Fibroblast of skin of right quadriceps (primary cell): ENCODE results near the gene FGD4.
A peak's percentile ranks its signal among the peaks of the same experiment; 100 is the strongest.

Experiments used
- DNase-seq: peaks from one replicate; pipeline ENCODE4 v3.0.0-alpha.2; 2013

The FGD4 gene

DNA sequence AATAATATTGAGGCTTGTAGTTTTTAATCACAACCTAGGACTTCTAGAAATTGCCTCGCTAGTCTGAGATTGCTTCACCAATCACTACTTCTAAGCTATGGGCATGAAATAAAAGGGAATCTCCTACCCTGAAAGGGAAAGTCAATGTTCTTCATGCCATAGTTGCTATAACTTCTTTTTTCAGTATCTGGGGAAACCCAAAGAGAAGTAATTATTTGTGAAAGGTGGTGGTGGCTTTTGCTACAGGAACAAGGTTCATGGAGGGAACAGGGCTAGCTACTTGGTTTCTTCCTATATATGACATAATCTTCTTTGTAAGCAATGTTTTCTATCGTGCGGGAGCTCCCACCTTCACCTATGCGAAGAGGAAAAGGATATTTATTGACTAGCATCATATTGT, 218.2 kb downstream of the FGD4 start:
- DNase-seq: no peak

DNA sequence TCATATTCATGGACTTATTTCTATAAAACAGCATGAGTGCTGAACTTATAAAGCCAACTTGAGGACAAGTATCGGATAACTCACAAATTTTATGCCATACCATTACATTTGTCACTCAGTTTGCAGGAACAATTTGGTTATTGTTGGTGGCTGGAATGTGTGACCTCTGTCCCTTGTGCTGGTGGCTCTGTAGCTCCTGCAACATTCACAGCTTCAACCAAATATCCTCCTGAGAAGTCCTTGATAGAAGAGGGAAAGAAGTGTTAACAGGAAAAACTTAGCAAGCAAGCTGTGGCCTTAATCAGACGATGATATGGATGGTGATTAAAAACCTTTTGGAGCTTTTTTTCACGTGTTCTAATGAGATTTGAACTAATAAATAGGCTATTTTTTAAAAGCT, 218.8 kb downstream of the FGD4 start:
- no peak for DNase-seq

DNA sequence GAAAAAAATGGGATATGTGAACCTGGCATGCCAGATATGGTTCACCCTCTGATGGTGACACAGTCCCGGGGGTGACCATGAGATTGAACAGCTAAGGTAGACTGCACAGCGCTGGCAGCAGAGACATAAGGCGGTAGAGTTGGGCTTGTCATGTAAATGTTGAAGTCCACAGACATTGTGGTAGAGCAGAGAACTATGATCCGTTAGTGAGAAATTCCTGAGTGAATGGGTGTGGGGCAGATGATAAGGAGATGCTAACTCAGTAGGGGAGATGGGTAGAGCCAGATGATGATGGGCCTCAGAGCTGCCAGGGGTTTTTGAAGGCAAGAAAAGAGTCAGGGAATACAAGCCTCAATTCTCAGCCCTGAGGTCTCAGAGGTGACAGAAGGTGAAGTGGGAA, 228.6 kb downstream of the FGD4 start:
- no peak for DNase-seq

DNA sequence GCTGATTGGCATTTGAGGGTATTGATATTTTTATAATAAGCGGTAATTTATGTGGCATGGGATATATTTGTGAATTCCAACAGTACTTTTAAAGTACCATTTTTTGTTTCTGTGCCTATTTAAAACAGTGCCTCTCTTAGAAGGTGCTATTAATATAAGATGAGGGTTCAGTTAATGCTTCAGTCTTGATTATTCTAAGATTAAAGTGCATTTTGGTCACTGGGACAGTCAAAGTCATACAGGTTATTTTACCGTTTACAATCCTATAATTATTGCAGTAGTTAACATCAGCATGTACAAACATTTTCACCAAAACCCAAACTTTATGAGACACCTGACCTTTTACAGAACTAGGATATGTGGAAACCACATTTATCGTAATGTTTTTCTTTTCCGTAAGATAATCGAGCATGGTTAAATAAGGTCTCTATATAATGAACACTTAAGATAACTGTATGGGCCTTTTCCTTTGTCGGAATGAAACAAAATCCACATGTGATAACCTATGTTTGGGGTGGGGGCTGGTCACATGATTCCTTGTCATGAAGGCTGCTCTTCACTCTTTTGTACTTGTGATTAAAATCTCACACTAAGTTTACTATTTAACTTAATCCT, 242.0 kb downstream of the FGD4 start:
- no peak for DNase-seq

GRCh38 chr12:32644431-32644830, 245.1 kb downstream of the FGD4 start:
- no peak for DNase-seq

DNA sequence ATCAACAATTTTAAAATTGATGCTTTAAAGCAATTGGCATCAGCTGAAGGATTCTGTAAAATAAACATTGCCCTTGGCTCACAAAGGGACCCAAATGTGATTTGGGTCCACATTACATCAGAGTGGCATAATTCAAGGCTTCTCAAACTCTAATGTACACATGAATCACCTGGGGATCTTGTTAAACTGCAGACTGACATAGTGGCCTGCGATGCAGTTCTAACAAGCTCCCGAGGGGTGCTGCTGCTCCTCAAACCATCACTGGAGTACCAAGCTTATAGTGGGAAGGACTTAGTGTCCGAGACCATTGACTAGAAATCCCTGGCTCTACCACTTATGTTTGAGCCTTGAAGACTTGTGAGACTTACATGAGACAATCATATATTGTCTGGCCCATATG, 247.9 kb downstream of the FGD4 start:
- no peak for DNase-seq

DNA sequence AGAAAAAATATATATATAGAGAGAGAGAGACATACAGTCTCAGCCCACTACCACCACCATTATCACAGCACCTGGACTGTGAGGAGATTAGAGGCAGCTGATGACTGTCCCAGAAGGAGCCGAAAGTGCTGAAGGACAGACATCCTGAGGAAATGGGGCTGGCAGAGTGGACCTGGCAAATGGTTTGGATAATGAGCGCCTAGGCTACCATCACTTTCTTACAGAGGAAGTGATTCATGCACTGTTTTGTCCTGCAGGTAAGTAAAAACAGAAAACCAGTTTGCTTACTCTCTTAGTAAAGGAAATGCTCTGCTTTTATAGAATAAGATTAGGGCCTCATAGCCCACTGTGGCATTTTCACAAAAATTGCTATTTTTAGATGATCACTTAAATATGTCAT, 251.2 kb downstream of the FGD4 start:
- DNase-seq: no peak

GRCh38 chr12:32651151-32651955, 252.0 kb downstream of the FGD4 start:
- DNase-seq: no peak

DNA sequence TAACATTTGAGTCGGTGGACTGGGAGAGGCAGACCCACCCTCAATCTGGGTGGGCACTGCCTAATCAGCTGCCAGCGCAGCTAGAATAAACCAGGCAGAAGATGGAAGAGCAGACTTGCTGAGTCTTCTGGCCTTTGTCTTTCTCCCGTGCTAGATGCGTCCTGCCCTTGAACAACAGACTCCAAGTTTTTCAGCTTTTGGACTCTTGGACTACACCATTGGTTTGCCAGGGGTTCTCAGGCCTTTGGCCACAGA, 252.5 kb downstream of the FGD4 start:
- DNase-seq: no peak

GRCh38 chr12:32659908-32660440, 260.6 kb downstream of the FGD4 start:
- no peak for DNase-seq

- DNase-seq: no peak
Observed at GRCh38 chr12:32661706-32662105, 262.3 kb downstream of the FGD4 start.

DNA sequence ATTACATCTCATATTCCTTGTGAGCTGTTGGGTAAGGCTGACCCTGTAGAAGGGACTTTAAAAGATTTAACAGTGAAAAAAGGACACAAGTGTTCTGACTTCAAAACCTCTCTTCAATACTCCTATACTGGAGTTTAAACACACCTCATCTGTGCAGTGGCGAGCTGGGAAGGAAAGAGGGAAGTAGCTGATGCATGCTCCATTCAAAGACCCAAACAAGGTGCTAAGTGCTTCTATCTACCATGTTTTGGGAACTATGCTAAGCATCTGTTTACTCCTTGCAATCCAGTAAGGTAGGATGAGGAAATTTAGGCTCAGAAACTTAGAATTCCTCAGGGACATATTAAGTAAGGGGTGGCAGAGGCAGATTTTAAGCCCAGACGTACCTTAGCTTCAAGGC, 263.3 kb downstream of the FGD4 start:
- DNase-seq: no peak

- DNase-seq: no peak
Observed at GRCh38 chr12:32666018-32666417, 266.7 kb downstream of the FGD4 start.

GRCh38 chr12:32669584-32669983, 270.2 kb downstream of the FGD4 start:
- no peak for DNase-seq

DNA sequence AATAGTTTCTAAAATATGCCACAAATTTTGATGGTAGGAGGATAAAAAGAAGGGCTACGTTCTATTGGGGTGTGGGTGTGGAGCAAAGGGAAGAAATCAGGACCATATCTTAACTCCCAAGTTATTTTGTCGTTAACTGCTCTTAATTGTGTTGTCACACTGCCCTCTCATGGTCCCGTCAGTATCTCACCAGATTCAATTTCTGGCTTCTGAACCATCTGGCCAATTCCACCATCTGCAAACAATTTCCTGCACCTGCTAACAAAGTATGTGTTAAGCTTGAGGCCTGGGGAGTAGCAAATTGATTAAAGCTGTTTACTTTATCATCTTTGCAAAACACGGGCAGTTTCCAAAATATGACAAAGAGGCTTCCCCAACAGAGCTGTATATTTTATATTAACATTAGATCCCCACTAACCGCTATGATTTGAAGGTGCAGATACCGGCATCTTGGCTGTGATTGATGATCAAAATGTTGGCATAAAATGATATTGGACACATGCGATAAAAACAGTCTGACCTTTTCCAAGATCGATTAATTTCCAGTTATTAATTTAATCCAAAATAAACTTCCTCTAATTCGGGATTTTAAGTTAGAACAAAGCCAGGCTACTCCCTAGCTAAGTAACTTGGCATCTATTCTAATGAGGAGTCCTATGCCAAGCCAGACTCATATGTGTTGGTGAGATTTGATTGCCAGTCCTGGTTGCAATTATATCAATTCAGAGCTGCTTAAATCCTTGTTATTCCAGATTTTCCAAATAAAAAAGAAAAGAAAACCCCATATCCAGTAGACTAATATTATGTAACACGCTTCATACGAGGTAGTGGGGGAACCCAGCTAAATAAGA, 272.8 kb downstream of the FGD4 start:
- DNase-seq: peak; percentile 83

DNA sequence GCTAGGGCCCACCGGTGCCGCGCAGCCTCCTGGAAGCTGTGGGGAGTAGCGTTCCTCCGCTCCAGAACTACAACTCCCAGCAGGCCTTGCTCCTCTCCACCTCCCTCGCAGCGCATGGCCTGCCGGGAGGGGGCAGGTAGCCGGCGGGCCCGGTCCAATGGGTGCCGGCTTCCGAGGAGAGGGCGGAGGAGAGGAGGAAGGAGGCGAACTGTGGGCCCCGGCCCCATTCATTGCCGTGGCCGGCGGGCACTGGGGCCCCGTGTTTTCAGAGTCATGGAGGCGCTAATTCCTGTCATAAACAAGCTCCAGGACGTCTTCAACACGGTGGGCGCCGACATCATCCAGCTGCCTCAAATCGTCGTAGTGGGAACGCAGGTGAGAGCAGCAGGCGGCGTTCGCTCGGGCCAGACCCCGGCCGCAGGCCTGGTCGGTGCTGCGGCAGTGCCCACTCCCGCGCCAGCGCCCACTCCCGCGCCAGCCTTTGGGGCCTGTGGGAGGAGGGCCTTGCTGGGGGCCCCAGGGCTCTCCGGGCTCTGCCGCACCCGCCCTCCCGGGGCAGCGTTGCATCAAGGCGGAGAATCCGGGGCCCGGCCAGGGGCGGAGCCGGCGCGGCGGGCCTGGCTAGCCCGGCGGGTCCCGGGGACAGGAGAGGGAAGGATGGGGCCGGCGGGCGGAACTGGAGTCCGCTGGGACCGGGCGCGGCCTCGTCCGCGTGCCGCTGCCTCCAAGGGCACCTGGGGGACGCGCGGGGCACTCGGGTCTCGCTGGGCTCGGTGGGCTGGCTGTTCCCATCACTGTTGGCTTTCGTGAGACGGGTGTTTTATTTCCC, 279.9 kb downstream of the FGD4 start, which contains the start of gene DNM1L:
Gene DNM1L (plus strand): TSS at position 211 of the 829 bp plus-strand sequence. CDS start 63 bp downstream, at position 274.
- DNase-seq: peak; percentile 96

- no peak for DNase-seq
Observed at GRCh38 chr12:32679920-32680237, 280.5 kb downstream of the FGD4 start.

GRCh38 chr12:32680787-32681186, 281.4 kb downstream of the FGD4 start:
- no peak for DNase-seq

- DNase-seq: no peak
Observed at GRCh38 chr12:32681272-32681671, 281.9 kb downstream of the FGD4 start.

- no peak for DNase-seq
Observed at GRCh38 chr12:32686340-32686739, 287.0 kb downstream of the FGD4 start.

DNA sequence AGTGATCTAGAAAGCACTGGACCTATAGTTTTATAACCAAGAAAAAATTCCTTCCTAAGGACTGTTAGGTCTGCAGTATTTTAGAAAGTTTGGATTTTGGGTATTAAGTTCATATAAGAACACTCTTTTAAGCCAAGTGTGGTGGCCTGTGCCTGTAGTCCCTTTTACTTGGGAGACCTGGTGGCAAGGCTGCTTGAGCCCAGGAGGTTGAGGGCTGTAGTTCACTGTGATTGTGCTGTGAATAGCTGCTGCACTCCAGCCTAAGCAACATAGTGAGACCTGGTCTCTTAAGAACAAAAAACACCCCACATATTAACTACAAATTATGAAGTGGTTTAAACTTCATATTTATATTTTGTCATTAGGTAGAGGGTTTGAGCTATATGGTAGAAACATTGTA, 289.4 kb downstream of the FGD4 start:
- DNase-seq: no peak

GRCh38 chr12:32690927-32691326, 291.6 kb downstream of the FGD4 start:
- no peak for DNase-seq

DNA sequence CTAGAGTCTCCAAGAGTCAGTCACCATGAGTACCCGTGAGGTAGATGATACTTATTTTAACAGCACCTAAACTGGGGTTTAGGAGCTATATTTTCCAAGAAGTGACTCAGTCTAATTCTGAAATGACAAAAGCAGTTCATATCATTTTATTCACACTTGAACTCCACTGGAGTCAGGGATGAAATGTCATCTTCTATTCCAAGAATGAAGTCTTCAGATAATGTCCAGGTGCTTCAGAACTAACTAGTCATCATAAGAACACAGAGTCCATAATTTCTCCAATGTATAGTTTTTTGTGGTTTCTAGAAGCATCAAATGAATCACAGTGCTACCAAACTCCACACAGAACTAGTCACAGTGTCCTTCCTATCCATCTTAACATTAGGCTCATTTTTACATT, 293.0 kb downstream of the FGD4 start:
- DNase-seq: no peak
